ENCODE results near the gene TCF15. TPM values are rescaled to one million over a fixed set of nuclear protein-coding genes. Genes with fewer than 3 reads are reported as not detected.

The TCF15 gene, protein sequence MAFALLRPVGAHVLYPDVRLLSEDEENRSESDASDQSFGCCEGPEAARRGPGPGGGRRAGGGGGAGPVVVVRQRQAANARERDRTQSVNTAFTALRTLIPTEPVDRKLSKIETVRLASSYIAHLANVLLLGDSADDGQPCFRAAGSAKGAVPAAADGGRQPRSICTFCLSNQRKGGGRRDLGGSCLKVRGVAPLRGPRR
- 1 to 10 TPM in 2 of 4 donors, under 1 TPM in 1, not detected in 1; 0.30 to 4.5 (median 1.1) TPM for total RNA-seq

DNA sequence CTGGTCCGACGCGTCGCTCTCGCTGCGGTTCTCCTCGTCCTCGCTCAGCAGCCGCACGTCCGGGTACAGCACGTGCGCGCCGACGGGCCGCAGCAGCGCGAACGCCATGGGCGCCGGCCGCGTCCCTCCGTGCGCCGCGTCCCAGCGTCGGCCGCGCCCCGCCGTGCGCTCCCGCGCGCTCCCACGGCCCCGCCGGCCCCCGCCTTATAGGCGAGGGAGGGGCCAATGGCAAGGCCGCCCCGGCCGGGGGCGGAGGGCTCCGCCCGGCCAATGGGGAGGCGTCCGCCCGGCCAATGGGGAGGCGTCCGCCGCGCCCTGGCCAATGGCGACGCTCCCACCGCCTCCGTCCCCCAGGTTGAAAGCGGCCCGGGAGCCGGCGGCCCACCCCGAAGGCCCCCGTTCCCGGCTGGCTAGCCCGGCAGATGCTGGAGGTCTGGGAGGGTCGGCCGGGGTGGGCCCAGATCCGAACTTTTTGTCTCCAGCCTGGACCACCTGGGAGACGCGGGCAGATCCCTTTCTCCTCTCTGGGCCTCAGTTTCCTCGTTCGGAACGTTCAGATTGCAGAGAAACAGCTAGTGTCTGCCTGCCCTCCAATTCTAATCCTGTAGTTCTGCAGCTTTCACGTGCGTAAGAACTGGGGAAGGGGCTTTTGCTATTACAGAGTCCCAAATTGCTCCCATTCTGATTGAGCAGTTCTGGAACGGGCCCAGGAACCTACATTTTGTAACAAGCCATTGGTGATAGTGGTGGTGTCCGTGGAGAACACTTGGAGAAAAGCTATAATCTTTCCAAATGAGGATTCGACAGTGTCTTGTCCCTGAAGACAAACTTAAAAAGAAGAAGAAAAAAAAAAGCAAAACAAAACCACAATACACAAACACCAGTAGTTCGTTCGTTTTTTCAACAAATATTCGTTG is at the start of gene TCF15:
Gene TCF15 (minus strand): TSS at position 180 of the 917 bp plus-strand sequence. CDS start 72 bp downstream, at position 108.
- no peak for DNase-seq (ENCODE audit: low spot score in 2 of 2)
- Histone ChIP-seq H3K4me3 (peak within 1 kb of the TSS in 1 of 4 donors; percentile 42), H3K4me1 (peaks cover 0 to 15% (median 0%) of the 10 kb centered on the region in 4 donors), H3K27ac (no peak within 1 kb of the TSS), H3K9me3 (no peaks in the 10 kb centered on the region), H3K36me3 (no peaks in the 10 kb centered on the region), H3K27me3 (peaks cover 0 to 73% of the 10 kb centered on the region in 2 donors)
- WGBS, 2 donors = 12 to 18% methylated on average over 33 to 43 of the region's 84 CpGs
- TF ChIP-seq POLR2A (IDR thresholded peaks at IDR 0.05) (no peak), EP300 (IDR thresholded peaks at IDR 0.05) (no peak)
- TF ChIP-seq, protein P1, sequence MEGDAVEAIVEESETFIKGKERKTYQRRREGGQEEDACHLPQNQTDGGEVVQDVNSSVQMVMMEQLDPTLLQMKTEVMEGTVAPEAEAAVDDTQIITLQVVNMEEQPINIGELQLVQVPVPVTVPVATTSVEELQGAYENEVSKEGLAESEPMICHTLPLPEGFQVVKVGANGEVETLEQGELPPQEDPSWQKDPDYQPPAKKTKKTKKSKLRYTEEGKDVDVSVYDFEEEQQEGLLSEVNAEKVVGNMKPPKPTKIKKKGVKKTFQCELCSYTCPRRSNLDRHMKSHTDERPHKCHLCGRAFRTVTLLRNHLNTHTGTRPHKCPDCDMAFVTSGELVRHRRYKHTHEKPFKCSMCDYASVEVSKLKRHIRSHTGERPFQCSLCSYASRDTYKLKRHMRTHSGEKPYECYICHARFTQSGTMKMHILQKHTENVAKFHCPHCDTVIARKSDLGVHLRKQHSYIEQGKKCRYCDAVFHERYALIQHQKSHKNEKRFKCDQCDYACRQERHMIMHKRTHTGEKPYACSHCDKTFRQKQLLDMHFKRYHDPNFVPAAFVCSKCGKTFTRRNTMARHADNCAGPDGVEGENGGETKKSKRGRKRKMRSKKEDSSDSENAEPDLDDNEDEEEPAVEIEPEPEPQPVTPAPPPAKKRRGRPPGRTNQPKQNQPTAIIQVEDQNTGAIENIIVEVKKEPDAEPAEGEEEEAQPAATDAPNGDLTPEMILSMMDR (IDR thresholded peaks at IDR 0.05) = no peak

DNA sequence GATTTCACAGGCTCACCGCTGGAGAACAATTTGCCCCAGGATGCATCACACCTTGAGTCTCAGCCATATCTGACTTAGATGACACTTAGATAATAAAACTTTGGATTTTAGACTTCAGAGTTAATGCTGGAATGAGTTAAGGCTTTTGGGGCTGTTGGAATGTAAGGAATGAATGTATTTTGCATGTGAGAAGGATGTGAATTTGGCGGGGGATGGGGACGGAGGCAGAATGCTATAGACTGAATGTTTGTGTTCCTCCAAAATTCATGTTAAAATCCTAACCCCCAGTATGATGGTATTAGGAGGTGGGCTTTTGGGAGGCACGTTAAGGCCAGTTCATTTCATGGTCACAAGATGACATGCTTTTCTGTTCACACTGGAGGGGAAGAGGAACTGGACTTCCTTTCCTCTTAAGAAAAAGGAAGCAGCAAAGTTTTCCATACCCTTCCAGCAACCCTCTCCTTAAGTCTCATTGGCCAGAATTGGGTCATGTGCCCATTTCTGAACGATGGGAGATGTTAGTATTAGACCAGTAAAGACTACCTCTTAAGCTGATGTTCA is 48.7 kb upstream of the TCF15 start:
- TF ChIP-seq, protein P1 (IDR thresholded peaks at IDR 0.05) = no peak
- TF ChIP-seq EP300 (IDR thresholded peaks at IDR 0.05) (no peak), POLR2A (IDR thresholded peaks at IDR 0.05) (no peak)
- Histone ChIP-seq H3K9me3 (no peaks in the 10 kb centered on the region), H3K4me1 (peaks cover 0 to 23% (median 2%) of the 10 kb centered on the region in 4 donors), H3K4me3 (no peak overlapping the region), H3K27me3 (peaks cover 0 to 46% of the 10 kb centered on the region in 2 donors), H3K27ac (no peak overlapping the region), H3K36me3 (no peaks in the 10 kb centered on the region)
- no peak for DNase-seq (ENCODE audit: low spot score in 2 of 2)
- 19 to 27% methylated on average over 5 of the region's 5 CpGs for WGBS, 2 donors

DNA sequence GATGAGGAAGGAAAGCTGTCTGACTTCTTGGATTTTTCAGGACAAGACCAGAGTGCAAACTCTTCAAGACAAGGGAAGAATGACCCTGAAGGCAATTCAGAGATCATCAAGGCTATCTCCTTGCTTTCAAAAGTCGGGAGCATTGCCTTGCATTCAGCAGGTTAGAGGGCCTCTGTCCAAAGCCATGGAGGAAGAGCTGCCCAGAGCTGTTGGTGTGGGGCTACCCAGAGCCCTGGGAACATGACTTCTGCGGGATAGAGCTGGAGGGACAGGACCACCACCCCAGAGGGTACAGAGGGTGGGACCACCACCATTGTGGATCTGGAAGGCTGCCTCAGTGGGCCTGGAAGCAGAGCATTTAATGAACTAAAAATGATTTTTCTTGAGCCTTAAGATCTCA is 48.1 kb upstream of the TCF15 start:
- Histone ChIP-seq H3K27ac (no peak overlapping the region), H3K4me1 (peaks cover 0 to 22% (median 3%) of the 10 kb centered on the region in 4 donors), H3K9me3 (no peaks in the 10 kb centered on the region), H3K36me3 (no peaks in the 10 kb centered on the region), H3K27me3 (peaks cover 0 to 40% of the 10 kb centered on the region in 2 donors), H3K4me3 (no peak overlapping the region)
- TF ChIP-seq, protein P1 (IDR thresholded peaks at IDR 0.05) = no peak
- no peak for TF ChIP-seq POLR2A (IDR thresholded peaks at IDR 0.05)
- WGBS, 2 donors = 33 to 35% methylated on average over 2 of the region's 2 CpGs
- no peak for DNase-seq (ENCODE audit: low spot score in 2 of 2)

DNA sequence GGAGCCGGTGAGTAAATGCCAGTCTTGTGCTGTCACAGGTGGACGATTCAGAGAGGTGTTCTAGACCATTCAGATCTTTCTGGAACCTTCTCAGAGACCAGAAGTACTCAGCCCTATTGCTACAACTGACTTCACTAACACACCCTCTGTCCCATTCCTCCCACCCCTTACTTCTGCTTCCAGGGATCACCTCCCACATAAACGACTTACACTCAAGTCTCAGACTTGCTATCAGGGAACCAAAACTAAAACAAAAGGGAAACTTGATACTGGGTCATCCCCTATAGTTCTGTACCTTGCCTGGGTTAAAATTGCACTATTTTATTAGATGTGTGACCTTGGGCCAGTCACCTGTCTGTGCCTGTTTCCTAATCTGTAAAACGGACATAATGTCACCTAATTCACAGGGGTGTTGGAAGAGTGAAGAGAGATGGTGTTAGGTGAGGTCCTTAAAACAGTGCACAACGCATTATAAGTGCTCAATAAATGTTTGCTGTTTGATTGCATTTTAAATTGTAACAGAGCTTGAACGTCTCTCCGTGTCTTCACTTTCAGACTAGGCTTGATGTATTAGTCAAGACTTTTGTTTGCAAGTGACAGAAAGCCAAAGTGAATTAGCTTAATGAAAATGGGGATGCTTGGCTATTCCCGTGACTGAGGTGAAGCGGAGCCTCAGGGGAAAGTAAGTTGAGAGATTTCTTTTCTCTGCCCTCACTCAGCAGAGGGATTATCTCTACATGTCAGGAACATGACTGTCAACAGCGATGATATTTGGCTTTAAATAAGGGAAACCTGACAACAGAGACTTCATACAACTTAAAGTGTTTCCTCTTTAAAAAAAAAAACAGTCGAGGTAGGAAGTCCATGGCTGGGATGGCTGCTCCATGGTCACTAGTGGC is 45.9 kb upstream of the TCF15 start:
- no peak for TF ChIP-seq EP300 (IDR thresholded peaks at IDR 0.05)
- TF ChIP-seq, protein P1 (IDR thresholded peaks at IDR 0.05) = no peak
- Histone ChIP-seq H3K9me3 (no peaks in the 10 kb centered on the region), H3K36me3 (peaks cover 0 to 4% (median 0%) of the 10 kb centered on the region in 3 donors), H3K4me3 (no peak overlapping the region), H3K27me3 (peaks cover 0 to 19% of the 10 kb centered on the region in 2 donors), H3K4me1 (peaks cover 0 to 25% (median 6%) of the 10 kb centered on the region in 4 donors), H3K27ac (no peak overlapping the region)
- 82 to 84% methylated on average over 11 of the region's 11 CpGs for WGBS, 2 donors
- no peak for DNase-seq (ENCODE audit: low spot score in 2 of 2)
